HepG2 (cell line): ENCODE data around the gene FAM209B. TPM values are rescaled to one million over a fixed set of nuclear protein-coding genes. Genes with fewer than 3 reads are reported as not detected.

Experiments
- ATAC-seq: fragments of 200-7000 bp; cut with Tn5 transposase; 3 replicates; pipeline ENCODE4 v1.9.1; 2020; ENCODE audit warnings: mild to moderate bottlenecking, moderate library complexity
- BruUV-seq: library from RNA; stranded (reverse); fragments of 400-500 nt; replicated peaks from 2 replicates; lab custom pipeline; 2021; lab: Mats Ljungman, UMichigan
- CTCF ChIA-PET: fragments of 300-600 bp; formaldehyde crosslinking; extraction: SDS; loops from one replicate; lab custom pipeline; 2021; ENCODE audit warnings: low total read pairs, inconsistent platforms, low intra/inter-chr PET ratio; lab: Yijun Ruan, JAX
- POLR2A ChIA-PET: fragments of 350-600 bp; sonication (Branson Sonifier 250); formaldehyde crosslinking; loops from one replicate; lab custom pipeline; 2020; ENCODE audit warnings: antibody characterized with exemption, inconsistent platforms; lab: Yijun Ruan, JAX
- DNase-seq: peaks from one replicate; pipeline ENCODE4 v3.0.0-alpha.2; 2015; ENCODE audit warnings: low spot score
- FAIRE-seq: peaks from 3 replicates; lab custom pipeline; 2011; peaks lifted over from hg19 to GRCh38; lab: Jason Lieb, UNC
- H2AFZ ChIP-seq: one replicate; pipeline ENCODE4 v1.6.1; 2011; ENCODE audit warnings: low read length, inconsistent platforms
- H3K27ac ChIP-seq: fragments of 300-600 bp; 3 replicates; pipeline ENCODE4 v1.8.0; 2011; ENCODE audit warnings: mixed run types, mild to moderate bottlenecking, mixed read lengths, low read length, inconsistent platforms; ENCODE audit not compliant: insufficient read depth; ENCODE audit errors: extremely low read length
- H3K27me3 ChIP-seq, 2 experiments: fragments of 200-600 bp in 1 of 2; 2 replicates in 1 of 2; 3 replicates in 1 of 2; pipeline versions ENCODE4 v1.6.0 to v1.8.0; 2011; ENCODE audit warnings: low read length in 2 of 2, mild to moderate bottlenecking in 2 of 2, moderate library complexity in 2 of 2, inconsistent platforms in 1 of 2; ENCODE audit not compliant: insufficient read depth in 2 of 2, control insufficient read depth in 1 of 2
- H3K36me3 ChIP-seq, 2 experiments: fragments of 200-600 bp in 1 of 2; replicated peaks in 1 of 2; 2 replicates in 1 of 2; 3 replicates in 1 of 2; pipeline versions ENCODE4 v1.5.1 to v1.8.0; 2011; ENCODE audit warnings: low read length in 2 of 2, inconsistent platforms in 1 of 2; ENCODE audit not compliant: insufficient read depth in 2 of 2, control insufficient read depth in 1 of 2
- H3K4me1 ChIP-seq: 2 replicates; pipeline ENCODE4 v1.5.1; 2012; ENCODE audit warnings: low read length, inconsistent platforms; ENCODE audit not compliant: insufficient read depth
- H3K4me2 ChIP-seq: 2 replicates; pipeline ENCODE4 v1.6.0; 2011; ENCODE audit warnings: low read depth, low read length, inconsistent platforms
- H3K4me3 ChIP-seq, 3 experiments: fragments of 200-600 bp in 1 of 3; sonication (generic), shearing (Covaris generic) in 1 of 3; replicated peaks in 1 of 3; 2 replicates each; pipeline ENCODE4 v1.5.1; 2011 to 2016; ENCODE audit warnings: low read length in 3 of 3, inconsistent platforms in 2 of 3, low read depth in 2 of 3, mild to moderate bottlenecking in 2 of 3, control low read depth in 1 of 3, mixed read lengths in 1 of 3; ENCODE audit not compliant: insufficient read depth in 1 of 3
- H3K79me2 ChIP-seq: one replicate; pipeline ENCODE4 v1.6.1; 2011; ENCODE audit warnings: low read length, inconsistent platforms; ENCODE audit not compliant: insufficient read depth
- H3K9ac ChIP-seq: 2 replicates; pipeline ENCODE4 v1.6.0; 2011; ENCODE audit warnings: mild to moderate bottlenecking, low read depth, low read length, inconsistent platforms; ENCODE audit not compliant: insufficient read depth
- H3K9me3 ChIP-seq: 2 replicates; pipeline ENCODE4 v1.5.1; 2012; ENCODE audit warnings: mild to moderate bottlenecking, low read length
- H4K20me1 ChIP-seq: 2 replicates; pipeline ENCODE4 v1.6.0; 2011; ENCODE audit warnings: inconsistent platforms, mild to moderate bottlenecking, low read length, moderate library complexity; ENCODE audit not compliant: insufficient read depth
- HBP1 ChIP-seq: IDR thresholded peaks from 2 replicates; pipeline ENCODE4 v1.6.1; 2016; ENCODE audit warnings: low read depth, control low read depth
- HNRNPK ChIP-seq: fragments of 200-400 bp; formaldehyde crosslinking; IDR thresholded peaks from 2 replicates; pipeline ENCODE4 v1.6.1; 2018; ENCODE audit warnings: low read length, low read depth, moderate library complexity, mild to moderate bottlenecking; ENCODE audit not compliant: poor library complexity, severe bottlenecking
- HOXA5 ChIP-seq: sonication (generic); formaldehyde crosslinking; IDR thresholded peaks from 2 replicates; pipeline ENCODE4 v1.4.0; 2020; ENCODE audit warnings: missing genetic modification reagents
- NCOA1 ChIP-seq: sonication (generic); formaldehyde crosslinking; IDR thresholded peaks from 2 replicates; pipeline ENCODE4 v1.9.0; 2021; ENCODE audit warnings: missing genetic modification reagents
- SIX4 ChIP-seq: sonication (generic); formaldehyde crosslinking; IDR thresholded peaks from 2 replicates; pipeline ENCODE4 v1.4.0; 2020; ENCODE audit warnings: missing genetic modification reagents
- ZNF777 ChIP-seq: sonication (generic); formaldehyde crosslinking; IDR thresholded peaks from 2 replicates; pipeline ENCODE4 v1.4.0; 2020; ENCODE audit warnings: missing genetic modification reagents
- WGBS: methylation state at CpG from one replicate; pipeline ENCODE4 v1.1.6; 2017; ENCODE audit warnings: low lambda C conversion rate; 5-methylcytosine and 5-hydroxymethylcytosine counted together
- in situ Hi-C: cut with HindIII; loops from 2 replicates; pipeline ENCODE4 v1.10.0; 2017; ENCODE audit warnings: low pct_unique_long_range_greater_than_20kb; ENCODE audit not compliant: extremely low pct_ligation_motif_present
- intact Hi-C: fragments of 100-400 bp; cut with micrococcal nuclease; formaldehyde crosslinking; loops from one replicate; pipeline ENCODE4 v1.10.0; 2022; ENCODE audit not compliant: unreplicated experiment
- polyA plus RNA-seq, 8 experiments: library from polyadenylated mRNA; depleted of rRNA in 3 of 8; stranded (reverse) in 7 of 8; unstranded in 1 of 8; fragments of >200 nt; fragmentation: Illumina TruSeq in 4 of 8; extraction: Trizol in 4 of 8; gene quantifications; 2 replicates each; pipeline versions ENCODE4 v1.2.1 to v1.2.3, GENCODE V29; 2011 to 2016; ENCODE audit warnings: low read depth in 4 of 8, missing spikeins in 1 of 8, mixed read lengths in 1 of 8; ENCODE audit not compliant: insufficient read depth in 1 of 8
- total RNA-seq, 5 experiments: library from RNA; depleted of rRNA; stranded (reverse); fragments of >200 nt; fragmentation: Illumina TruSeq; extraction: Trizol; gene quantifications; 2 replicates each; pipeline ENCODE4 v1.2.3, GENCODE V29; 2016; ENCODE audit warnings: low read depth in 1 of 5
- TF ChIP-seq, protein P1 (sequence below): sonication (generic); formaldehyde crosslinking; IDR thresholded peaks from 2 replicates; pipeline ENCODE4 v1.9.0; 2021; ENCODE audit warnings: missing genetic modification reagents, borderline replicate concordance

Gene FAM209B
- total and polyA plus RNA-seq, 2 of the 13 experiments (the other 11 are each of a cell fraction or from before 2014, with no cell fraction given) = 0.24 to 0.42 TPM

DNA sequence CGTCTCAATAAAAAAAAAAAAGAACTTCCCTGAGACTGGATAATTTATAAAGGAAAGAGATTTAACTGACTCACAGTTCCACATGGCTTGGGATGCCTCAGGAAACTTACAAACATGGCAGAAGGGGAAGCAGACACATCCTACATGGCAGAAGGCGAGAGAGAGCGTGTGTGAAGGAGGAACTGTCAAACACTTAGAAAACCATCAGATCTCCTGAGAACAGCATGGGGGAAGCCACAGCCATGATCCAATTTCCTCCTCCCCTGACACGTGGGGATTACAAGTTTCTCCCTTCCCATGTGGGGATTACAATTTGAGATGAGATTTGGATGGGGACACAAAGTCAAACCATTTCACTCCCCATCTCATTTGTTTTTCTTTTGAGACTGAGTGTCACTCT, 49.5 kb downstream of the FAM209B start:
- Histone ChIP-seq H2AFZ (no peak overlapping the region), H3K4me3 (no peak overlapping the region), H3K79me2 (no peaks in the 10 kb centered on the region)
- FAIRE-seq (no peak), DNase-seq (no peak), ATAC-seq (no peak)
- TF ChIP-seq ZNF777 (CRISPR knock-in tag) = no peak
- no peak for TF ChIP-seq NCOA1
- no peak for TF ChIP-seq HNRNPK
- TF ChIP-seq, all 625 proteins: peak for 0
- ChIA-PET CTCF (no interaction called here), POLR2A (no interaction called here)
- Histone ChIP-seq H3K36me3 (no peaks in the 10 kb centered on the region), H3K9ac (no peak overlapping the region), H3K27ac (no peak overlapping the region), H3K27me3 (peaks cover 4 to 29% of the 10 kb centered on the region in 2 experiments; a peak in 3 of 5 replicates), H3K9me3 (no peaks in the 10 kb centered on the region), H3K4me1 (peaks cover 5% of the 10 kb centered on the region; the same call in 1 of the 2 replicates), H3K4me2 (no peak overlapping the region), H4K20me1 (no peaks in the 10 kb centered on the region)
- BruUV-seq = no TSS peak
- intact Hi-C loops = no loop called here
- in situ Hi-C loops = no loop called here
- WGBS = 58% methylated on average over 4 of the region's 4 CpGs

- intact Hi-C loops = no loop called here
- H3K79me2 ChIP-seq = no peaks in the 10 kb centered on the region
- no peak for TF ChIP-seq HOXA5 (CRISPR knock-in tag)
- TF ChIP-seq HBP1 (CRISPR knock-in tag) = no peak
- TF ChIP-seq, protein P1, sequence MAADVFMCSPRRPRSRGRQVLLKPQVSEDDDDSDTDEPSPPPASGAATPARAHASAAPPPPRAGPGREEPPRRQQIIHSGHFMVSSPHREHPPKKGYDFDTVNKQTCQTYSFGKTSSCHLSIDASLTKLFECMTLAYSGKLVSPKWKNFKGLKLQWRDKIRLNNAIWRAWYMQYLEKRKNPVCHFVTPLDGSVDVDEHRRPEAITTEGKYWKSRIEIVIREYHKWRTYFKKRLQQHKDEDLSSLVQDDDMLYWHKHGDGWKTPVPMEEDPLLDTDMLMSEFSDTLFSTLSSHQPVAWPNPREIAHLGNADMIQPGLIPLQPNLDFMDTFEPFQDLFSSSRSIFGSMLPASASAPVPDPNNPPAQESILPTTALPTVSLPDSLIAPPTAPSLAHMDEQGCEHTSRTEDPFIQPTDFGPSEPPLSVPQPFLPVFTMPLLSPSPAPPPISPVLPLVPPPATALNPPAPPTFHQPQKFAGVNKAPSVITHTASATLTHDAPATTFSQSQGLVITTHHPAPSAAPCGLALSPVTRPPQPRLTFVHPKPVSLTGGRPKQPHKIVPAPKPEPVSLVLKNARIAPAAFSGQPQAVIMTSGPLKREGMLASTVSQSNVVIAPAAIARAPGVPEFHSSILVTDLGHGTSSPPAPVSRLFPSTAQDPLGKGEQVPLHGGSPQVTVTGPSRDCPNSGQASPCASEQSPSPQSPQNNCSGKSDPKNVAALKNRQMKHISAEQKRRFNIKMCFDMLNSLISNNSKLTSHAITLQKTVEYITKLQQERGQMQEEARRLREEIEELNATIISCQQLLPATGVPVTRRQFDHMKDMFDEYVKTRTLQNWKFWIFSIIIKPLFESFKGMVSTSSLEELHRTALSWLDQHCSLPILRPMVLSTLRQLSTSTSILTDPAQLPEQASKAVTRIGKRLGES (CRISPR knock-in tag) = no peak
- TF ChIP-seq SIX4 (CRISPR knock-in tag) = no peak
- WGBS = 33% methylated on average over 5 of the region's 5 CpGs
- no peaks in the 10 kb centered on the region for H3K9me3 ChIP-seq
- peaks cover 5% of the 10 kb centered on the region; the same call in 1 of the 2 replicates for H3K4me1 ChIP-seq
- DNase-seq = no peak
- no peak overlapping the region for H2AFZ ChIP-seq
- no peak overlapping the region for H3K27ac ChIP-seq
- peaks cover 1 to 23% of the 10 kb centered on the region in 2 experiments; a peak in 2 of 5 replicates for H3K27me3 ChIP-seq
- ChIA-PET CTCF (no interaction called here), POLR2A (no interaction called here)
- BruUV-seq = no TSS peak
- no peak overlapping the region for H3K4me2 ChIP-seq
- H3K4me3 ChIP-seq = no peak overlapping the region
- H3K36me3 ChIP-seq = no peaks in the 10 kb centered on the region
- no peak for ATAC-seq
- no peaks in the 10 kb centered on the region for H4K20me1 ChIP-seq
- in situ Hi-C loops = no loop called here
- no peak overlapping the region for H3K9ac ChIP-seq
- no peak for FAIRE-seq
Observed at GRCh38 chr20:56584916-56585315, 51.9 kb downstream of the FAM209B start.
